Thymus (tissue), 11 donors: ENCODE data around the gene RALGPS1. TPM values are rescaled to one million over a fixed set of nuclear protein-coding genes. Genes with fewer than 3 reads are reported as not detected.

Experiments
- DNase-seq, 9 donors: peaks; one replicate each; pipeline ENCODE4 v3.0.0-alpha.2; 2013; ENCODE audit warnings: low spot score in 9 of 9, low read depth in 6 of 9, missing footprints in 1 of 9
- H3K27ac ChIP-seq, 2 donors: one replicate each; pipeline ENCODE4 v1.5.1; 2013; ENCODE audit warnings: control low read depth in 1 of 2, low read depth in 1 of 2, low read length in 1 of 2, mild to moderate bottlenecking in 1 of 2, moderate library complexity in 1 of 2
- H3K27me3 ChIP-seq, 2 donors: one replicate each; pipeline ENCODE4 v1.5.1; 2013; ENCODE audit warnings: low read length in 1 of 2; ENCODE audit not compliant: control insufficient read depth in 2 of 2, insufficient read depth in 1 of 2
- H3K36me3 ChIP-seq, 2 donors: one replicate each; pipeline ENCODE4 v1.5.1; 2013; ENCODE audit warnings: low read length in 1 of 2, mild to moderate bottlenecking in 1 of 2, moderate library complexity in 1 of 2; ENCODE audit not compliant: control insufficient read depth in 2 of 2, insufficient read depth in 2 of 2
- H3K4me1 ChIP-seq, 2 donors: one replicate each; pipeline ENCODE4 v1.5.1; 2013; ENCODE audit warnings: low read length in 2 of 2; ENCODE audit not compliant: control insufficient read depth in 2 of 2, insufficient read depth in 2 of 2
- H3K4me3 ChIP-seq, 2 donors: one replicate each; pipeline ENCODE4 v1.5.1; 2013; ENCODE audit warnings: low read length in 2 of 2, control low read depth in 1 of 2, mild to moderate bottlenecking in 1 of 2
- H3K9me3 ChIP-seq, 2 donors: one replicate each; pipeline ENCODE4 v1.5.1; 2013; ENCODE audit warnings: low read length in 1 of 2, mild to moderate bottlenecking in 1 of 2; ENCODE audit not compliant: control insufficient read depth in 2 of 2, insufficient read depth in 1 of 2
- WGBS: extraction: QIAGEN DNeasy Blood & Tissue Kit; methylation state at CpG from one replicate; pipeline ENCODE4 v1.1.7; 2013; 5-methylcytosine and 5-hydroxymethylcytosine counted together
- polyA plus RNA-seq: library from polyadenylated mRNA; stranded (reverse); fragments of 200-250 nt; gene quantifications from one replicate; pipeline ENCODE4 v1.2.3, GENCODE V29; 2013
- total RNA-seq: library from RNA; stranded (reverse); fragments of 120-200 nt; gene quantifications from one replicate; pipeline ENCODE4 v1.2.4, GENCODE V29; 2013
- donor health status: healthy.

The RALGPS1 gene
- total and polyA plus RNA-seq, 2 donors, result 3.6 to 8.5 TPM

DNA sequence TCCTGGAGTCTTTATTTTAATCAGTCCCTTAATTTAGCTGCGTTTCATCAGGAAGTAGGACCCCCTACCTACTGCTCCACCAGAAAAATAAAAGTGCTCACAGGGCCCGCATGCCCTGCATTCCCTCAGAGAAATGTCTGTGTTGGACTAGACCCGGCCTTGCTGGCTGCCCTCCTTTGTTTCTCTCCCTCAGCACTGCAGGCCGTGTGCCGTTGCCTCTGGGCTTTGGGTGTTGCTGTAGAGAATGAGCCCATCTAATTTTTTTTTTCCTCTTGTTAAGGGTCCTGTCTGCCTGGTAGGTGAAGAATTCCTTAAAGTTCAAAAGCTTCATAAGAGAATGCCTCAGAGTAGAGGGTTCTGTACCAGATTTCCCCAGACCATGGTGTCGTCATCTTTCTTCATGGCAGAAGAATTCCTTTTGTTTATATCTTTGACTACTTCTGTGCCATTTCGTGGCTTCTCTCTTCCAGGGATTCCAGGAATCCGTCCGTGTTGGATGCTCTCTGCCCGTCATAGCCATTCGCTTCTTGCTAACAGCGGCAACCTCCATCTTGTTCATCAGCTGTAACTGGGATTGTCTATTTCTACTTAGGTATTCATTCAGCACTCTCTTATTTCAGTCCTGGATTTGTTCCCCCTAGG, 257.6 kb downstream of the RALGPS1 start:
- no peaks in the 10 kb centered on the region for H3K4me1 ChIP-seq
- 98% methylated on average over 12 of the region's 12 CpGs for WGBS
- H3K36me3 ChIP-seq, result peaks cover 3 to 5% of the 10 kb centered on the region in 2 donors
- H3K9me3 ChIP-seq, result no peaks in the 10 kb centered on the region
- H3K27me3 ChIP-seq, result no peaks in the 10 kb centered on the region
- no peak overlapping the region for H3K27ac ChIP-seq
- no peak for DNase-seq
- no peak overlapping the region for H3K4me3 ChIP-seq

DNA sequence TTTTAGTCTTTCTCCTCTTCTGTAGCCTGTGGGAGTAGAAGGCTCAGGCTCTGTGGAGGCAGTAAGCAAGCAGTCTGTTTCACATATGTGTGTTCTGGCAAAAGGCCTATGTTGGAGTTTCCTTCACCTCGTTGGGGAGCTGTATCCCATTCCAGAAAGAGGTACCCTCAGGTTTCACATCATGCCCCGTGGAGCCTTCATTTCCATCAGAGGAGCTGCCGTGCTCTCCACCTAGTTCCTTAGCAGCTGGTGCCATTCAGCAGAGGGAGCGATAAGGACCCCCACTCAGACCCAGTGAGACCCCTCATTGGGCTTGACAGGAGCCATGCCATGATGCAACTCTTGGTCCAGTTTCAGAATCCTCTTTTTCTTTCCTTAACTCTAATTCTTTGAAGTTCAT, 258.5 kb downstream of the RALGPS1 start:
- Histone ChIP-seq H3K27me3 (no peaks in the 10 kb centered on the region), H3K9me3 (no peaks in the 10 kb centered on the region), H3K27ac (no peak overlapping the region), H3K4me1 (no peaks in the 10 kb centered on the region), H3K36me3 (peaks cover 3 to 5% of the 10 kb centered on the region in 2 donors), H3K4me3 (no peak overlapping the region)
- DNase-seq, result no peak
- 95% methylated on average over 4 of the region's 4 CpGs for WGBS

GRCh38 chr9:127174386-127175318, 260.1 kb downstream of the RALGPS1 start:
- H3K36me3 ChIP-seq, result peaks cover 3 to 5% of the 10 kb centered on the region in 2 donors
- no peak for DNase-seq
- H3K27ac ChIP-seq, result peak overlapping the region in 1 of 2 donors; percentile 9
- WGBS, result 90% methylated on average over 12 of the region's 12 CpGs
- H3K9me3 ChIP-seq, result no peaks in the 10 kb centered on the region
- H3K27me3 ChIP-seq, result no peaks in the 10 kb centered on the region
- H3K4me3 ChIP-seq, result no peak overlapping the region
- H3K4me1 ChIP-seq, result peaks cover 0 to 4% of the 10 kb centered on the region in 2 donors

DNA sequence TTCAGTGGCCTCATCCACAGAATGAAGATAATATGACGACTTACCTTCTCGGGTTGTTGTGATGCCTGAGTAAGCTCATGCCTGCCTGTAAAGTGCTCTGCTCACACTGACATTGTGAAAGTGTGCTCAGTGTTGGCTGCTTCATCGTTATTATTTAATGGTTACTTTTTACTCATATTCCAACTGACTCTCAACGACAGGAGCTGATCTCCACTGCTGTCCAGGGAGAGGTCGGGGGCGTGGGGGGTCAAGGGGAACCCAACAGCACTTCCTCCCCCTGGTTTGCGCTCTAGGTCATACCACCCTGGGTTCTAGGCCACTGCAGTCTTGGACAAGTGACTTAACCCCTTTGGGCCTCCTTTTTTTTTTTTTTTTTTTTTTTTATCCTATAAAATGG, 260.7 kb downstream of the RALGPS1 start:
- 97% methylated on average over 7 of the region's 7 CpGs for WGBS
- Histone ChIP-seq H3K4me3 (no peak overlapping the region), H3K4me1 (peaks cover 0 to 4% of the 10 kb centered on the region in 2 donors), H3K36me3 (peaks cover 3 to 5% of the 10 kb centered on the region in 2 donors), H3K27ac (no peak overlapping the region), H3K9me3 (no peaks in the 10 kb centered on the region), H3K27me3 (no peaks in the 10 kb centered on the region)
- DNase-seq, result no peak

- WGBS, result 93% methylated on average over 6 of the region's 6 CpGs
- H3K4me3 ChIP-seq, result no peak overlapping the region
- H3K36me3 ChIP-seq, result peaks cover 3 to 5% of the 10 kb centered on the region in 2 donors
- H3K9me3 ChIP-seq, result no peaks in the 10 kb centered on the region
- DNase-seq, result no peak
- no peaks in the 10 kb centered on the region for H3K27me3 ChIP-seq
- no peak overlapping the region for H3K27ac ChIP-seq
- peaks cover 0 to 4% of the 10 kb centered on the region in 2 donors for H3K4me1 ChIP-seq
Measured at GRCh38 chr9:127175764-127176163, 261.2 kb downstream of the RALGPS1 start.

DNA sequence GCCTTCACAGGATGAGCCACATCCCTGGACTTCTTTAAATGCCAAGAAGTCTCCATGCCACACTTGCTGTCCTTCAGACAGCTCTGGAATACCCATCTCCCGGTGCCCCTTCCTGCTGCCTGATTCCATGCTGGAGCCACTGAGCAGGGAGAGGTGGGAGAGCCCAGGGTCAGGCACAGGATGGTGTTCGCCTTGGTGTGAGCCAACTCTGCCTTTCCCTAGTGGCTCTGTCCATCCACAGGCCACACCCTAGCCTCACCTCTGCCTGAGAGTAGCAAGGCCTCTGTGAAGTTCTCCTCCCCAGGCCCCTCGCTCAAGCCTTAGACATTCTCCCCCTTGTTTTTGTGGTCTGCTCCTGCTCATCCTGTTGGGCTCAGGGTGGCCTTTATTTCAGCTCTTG, 262.0 kb downstream of the RALGPS1 start:
- H3K27me3 ChIP-seq, result no peaks in the 10 kb centered on the region
- DNase-seq, result no peak
- H3K27ac ChIP-seq, result no peak overlapping the region
- H3K9me3 ChIP-seq, result no peaks in the 10 kb centered on the region
- H3K36me3 ChIP-seq, result peaks cover 3 to 5% of the 10 kb centered on the region in 2 donors
- H3K4me1 ChIP-seq, result peaks cover 0 to 4% of the 10 kb centered on the region in 2 donors
- WGBS, result 98% methylated on average over 3 of the region's 3 CpGs
- H3K4me3 ChIP-seq, result no peak overlapping the region

- H3K36me3 ChIP-seq, result peaks cover 3 to 5% of the 10 kb centered on the region in 2 donors
- WGBS, result 72% methylated on average over 6 of the region's 6 CpGs
- DNase-seq, result no peak
Measured at GRCh38 chr9:127177231-127177630, 262.6 kb downstream of the RALGPS1 start.

GRCh38 chr9:127177665-127178265, 263.2 kb downstream of the RALGPS1 start:
- no peak for DNase-seq
- Histone ChIP-seq H3K9me3 (no peaks in the 10 kb centered on the region), H3K27ac (no peak overlapping the region), H3K27me3 (no peaks in the 10 kb centered on the region), H3K4me1 (peaks cover 0 to 4% of the 10 kb centered on the region in 2 donors), H3K36me3 (peaks cover 3 to 5% of the 10 kb centered on the region in 2 donors), H3K4me3 (no peak overlapping the region)
- 96% methylated on average over 3 of the region's 3 CpGs for WGBS

More at GRCh38 chr9:127177231-127177630, 262.6 kb downstream of the RALGPS1 start:
- H3K4me3 ChIP-seq, result no peak overlapping the region
- no peak overlapping the region for H3K27ac ChIP-seq
- no peaks in the 10 kb centered on the region for H3K9me3 ChIP-seq
- peaks cover 0 to 4% of the 10 kb centered on the region in 2 donors for H3K4me1 ChIP-seq
- H3K27me3 ChIP-seq, result no peaks in the 10 kb centered on the region
